Type B pancreatic cell (in vitro differentiated cells): ENCODE measurements around the gene GPC5. TPM values are rescaled to one million over a fixed set of nuclear protein-coding genes. Genes with fewer than 3 reads are reported as not detected.

Experiments used
- DNase-seq: peaks from one replicate; pipeline ENCODE4 v3.0.0; 2021; ENCODE audit warnings: mixed read lengths; ENCODE audit not compliant: unreplicated experiment; ENCODE audit errors: extremely low spot score
- H3K27ac Mint-ChIP-seq: 2 replicates; pipeline ENCODE4 v1.8.0; 2021; ENCODE audit warnings: mild to moderate bottlenecking, mixed read lengths
- H3K27me3 Mint-ChIP-seq: 2 replicates; pipeline ENCODE4 v1.8.0; 2021; ENCODE audit warnings: mixed read lengths
- H3K36me3 Mint-ChIP-seq: 2 replicates; pipeline ENCODE4 v1.8.0; 2021; ENCODE audit warnings: mixed read lengths
- H3K4me1 Mint-ChIP-seq: one replicate; pipeline ENCODE4 v1.8.0; 2021; ENCODE audit warnings: mixed read lengths; ENCODE audit not compliant: unreplicated experiment
- H3K4me3 Mint-ChIP-seq: 2 replicates; pipeline ENCODE4 v1.8.0; 2021; ENCODE audit warnings: mild to moderate bottlenecking, mixed read lengths
- H3K9me3 Mint-ChIP-seq: 2 replicates; pipeline ENCODE4 v1.8.0; 2021; ENCODE audit warnings: mixed read lengths
- total RNA-seq: library from RNA; stranded (reverse); gene quantifications from 2 replicates; pipeline ENCODE4 v1.2.1, GENCODE V29; 2021; ENCODE audit warnings: low replicate concordance
- TF ChIP-seq, protein P1 (sequence below): fragments of 200-600 bp; sonication (generic); conservative IDR thresholded peaks from 2 replicates; pipeline ENCODE4 v1.5.0; 2021; ENCODE audit warnings: antibody characterized with exemption, mild to moderate bottlenecking

The GPC5 gene
- total RNA-seq, 1 donor from 2014 or later, result 2.8 TPM

DNA sequence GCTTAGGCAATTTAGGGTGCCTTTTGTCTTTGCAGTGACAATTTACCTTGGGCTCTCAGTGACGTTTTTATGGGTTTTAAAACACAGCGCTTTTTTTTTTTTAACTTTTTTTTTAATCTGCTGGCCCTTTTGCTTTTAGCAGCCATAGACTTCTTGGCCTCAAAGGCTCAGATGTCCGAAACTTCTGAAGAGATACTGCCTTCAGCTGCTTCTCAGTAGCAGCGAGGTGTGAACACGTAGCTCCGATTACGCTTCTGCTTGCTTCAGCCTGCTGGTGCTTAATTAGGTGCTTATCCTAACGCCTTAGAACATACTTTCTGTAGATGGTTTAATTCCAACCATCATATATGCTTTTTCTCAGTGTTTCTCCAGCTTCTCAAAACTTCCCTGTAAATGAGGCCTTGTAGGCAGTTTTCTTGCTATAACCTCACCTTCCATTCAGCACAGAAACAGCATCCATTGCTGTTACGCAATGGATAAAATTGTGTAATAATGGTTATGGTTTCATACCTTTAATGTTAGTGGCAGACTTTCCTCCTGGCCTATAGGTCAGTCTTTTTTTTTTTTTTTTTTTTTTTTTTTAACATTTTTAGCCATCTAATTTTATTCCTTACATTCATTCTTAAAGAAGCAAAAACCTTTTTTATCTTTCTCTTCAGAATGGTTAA is 723.9 kb downstream of the GPC5 start:
- H3K9me3 Mint-ChIP-seq, result no peaks in the 10 kb centered on the region
- no peak overlapping the region for H3K27ac Mint-ChIP-seq
- DNase-seq, result no peak
- no peaks in the 10 kb centered on the region for H3K36me3 Mint-ChIP-seq
- no peak overlapping the region for H3K4me3 Mint-ChIP-seq
- no peaks in the 10 kb centered on the region for H3K27me3 Mint-ChIP-seq
- peaks cover 4% of the 10 kb centered on the region for H3K4me1 Mint-ChIP-seq
- TF ChIP-seq, protein P1, sequence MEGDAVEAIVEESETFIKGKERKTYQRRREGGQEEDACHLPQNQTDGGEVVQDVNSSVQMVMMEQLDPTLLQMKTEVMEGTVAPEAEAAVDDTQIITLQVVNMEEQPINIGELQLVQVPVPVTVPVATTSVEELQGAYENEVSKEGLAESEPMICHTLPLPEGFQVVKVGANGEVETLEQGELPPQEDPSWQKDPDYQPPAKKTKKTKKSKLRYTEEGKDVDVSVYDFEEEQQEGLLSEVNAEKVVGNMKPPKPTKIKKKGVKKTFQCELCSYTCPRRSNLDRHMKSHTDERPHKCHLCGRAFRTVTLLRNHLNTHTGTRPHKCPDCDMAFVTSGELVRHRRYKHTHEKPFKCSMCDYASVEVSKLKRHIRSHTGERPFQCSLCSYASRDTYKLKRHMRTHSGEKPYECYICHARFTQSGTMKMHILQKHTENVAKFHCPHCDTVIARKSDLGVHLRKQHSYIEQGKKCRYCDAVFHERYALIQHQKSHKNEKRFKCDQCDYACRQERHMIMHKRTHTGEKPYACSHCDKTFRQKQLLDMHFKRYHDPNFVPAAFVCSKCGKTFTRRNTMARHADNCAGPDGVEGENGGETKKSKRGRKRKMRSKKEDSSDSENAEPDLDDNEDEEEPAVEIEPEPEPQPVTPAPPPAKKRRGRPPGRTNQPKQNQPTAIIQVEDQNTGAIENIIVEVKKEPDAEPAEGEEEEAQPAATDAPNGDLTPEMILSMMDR, result no peak

DNA sequence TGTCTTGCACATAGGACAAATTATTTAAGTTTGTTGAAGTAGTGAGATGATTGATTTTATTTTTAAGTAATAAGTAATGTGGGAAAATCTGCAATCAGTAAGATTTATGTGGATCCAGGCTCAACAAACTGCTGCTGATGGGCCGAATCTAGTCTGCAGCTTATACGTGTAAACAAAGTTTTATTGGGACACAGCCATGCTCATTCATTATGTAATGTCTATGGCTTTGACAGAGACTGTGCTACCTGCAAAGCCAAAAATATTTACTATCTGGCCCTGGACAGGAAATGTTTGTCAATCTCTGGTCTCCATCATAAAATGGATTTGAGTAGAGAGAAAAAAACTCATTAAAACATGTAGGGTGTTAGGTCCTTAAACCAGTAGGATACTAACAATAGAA is 728.0 kb downstream of the GPC5 start:
- TF ChIP-seq, protein P1, result no peak
- H3K9me3 Mint-ChIP-seq, result no peaks in the 10 kb centered on the region
- DNase-seq, result no peak
- no peak overlapping the region for H3K4me3 Mint-ChIP-seq
- H3K4me1 Mint-ChIP-seq, result peaks cover 4% of the 10 kb centered on the region
- H3K27ac Mint-ChIP-seq, result no peak overlapping the region
- H3K27me3 Mint-ChIP-seq, result no peaks in the 10 kb centered on the region
- no peaks in the 10 kb centered on the region for H3K36me3 Mint-ChIP-seq

DNA sequence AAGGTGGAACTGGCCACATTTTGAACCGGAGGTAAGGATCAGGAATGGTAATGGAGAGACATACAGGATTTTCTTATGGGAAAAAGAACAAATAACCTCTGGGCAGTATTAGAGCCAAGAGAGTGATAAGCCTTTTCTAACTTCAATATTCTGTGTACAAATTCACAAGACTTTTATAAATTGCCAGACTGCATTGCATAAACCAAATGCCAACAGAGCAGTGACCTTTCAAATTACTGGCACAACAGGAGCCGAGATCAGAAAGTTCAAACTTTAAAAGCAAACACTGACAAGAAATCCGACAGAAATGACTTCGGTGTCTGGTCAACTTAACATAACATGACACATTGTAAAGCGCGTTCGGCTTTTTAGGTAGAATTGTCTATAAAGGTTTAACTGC is 737.1 kb downstream of the GPC5 start:
- no peak overlapping the region for H3K4me3 Mint-ChIP-seq
- no peaks in the 10 kb centered on the region for H3K9me3 Mint-ChIP-seq

DNA sequence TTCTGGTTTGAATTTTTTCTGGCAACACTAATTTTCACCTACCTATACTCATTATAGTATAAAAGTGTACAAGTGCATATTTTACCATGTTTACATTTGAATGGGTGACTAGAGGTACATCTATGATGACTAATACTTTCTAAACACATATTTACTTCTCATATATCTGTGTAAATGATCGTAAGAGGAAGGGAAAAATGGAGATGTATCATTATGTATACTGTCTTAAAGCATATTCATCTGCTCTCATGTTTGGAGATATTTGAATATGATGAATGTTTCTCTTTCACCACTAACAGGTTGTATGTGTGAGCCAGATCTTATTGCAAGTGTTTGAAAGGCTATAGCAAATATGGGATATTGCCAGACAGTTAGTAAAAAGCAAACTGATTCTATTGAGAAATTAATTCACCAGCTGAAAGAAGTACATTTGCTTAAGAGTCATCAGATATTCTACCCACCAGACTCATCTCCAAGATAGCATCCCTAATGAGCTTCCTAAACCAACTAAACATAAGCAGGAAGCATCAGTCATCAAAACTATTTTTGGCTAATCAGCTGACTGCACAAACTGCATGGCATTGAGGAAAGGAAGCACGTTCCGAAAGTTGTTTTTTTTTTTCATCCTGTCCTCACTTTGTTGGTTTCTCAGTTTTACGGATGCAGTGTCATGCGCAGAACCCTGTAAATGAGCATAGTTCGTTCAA is 738.2 kb downstream of the GPC5 start:
- TF ChIP-seq, protein P1, result no peak
- no peak overlapping the region for H3K27ac Mint-ChIP-seq
- no peaks in the 10 kb centered on the region for H3K9me3 Mint-ChIP-seq
- no peak for DNase-seq
- no peaks in the 10 kb centered on the region for H3K36me3 Mint-ChIP-seq
- no peaks in the 10 kb centered on the region for H3K27me3 Mint-ChIP-seq
- no peak overlapping the region for H3K4me3 Mint-ChIP-seq
- no peaks in the 10 kb centered on the region for H3K4me1 Mint-ChIP-seq

More for the DNA sequence above, 737.1 kb downstream of the GPC5 start:
- H3K27me3 Mint-ChIP-seq, result no peaks in the 10 kb centered on the region
- TF ChIP-seq, protein P1, result no peak
- no peak overlapping the region for H3K27ac Mint-ChIP-seq
- no peak for DNase-seq
- H3K4me1 Mint-ChIP-seq, result no peaks in the 10 kb centered on the region
- H3K36me3 Mint-ChIP-seq, result no peaks in the 10 kb centered on the region

DNA sequence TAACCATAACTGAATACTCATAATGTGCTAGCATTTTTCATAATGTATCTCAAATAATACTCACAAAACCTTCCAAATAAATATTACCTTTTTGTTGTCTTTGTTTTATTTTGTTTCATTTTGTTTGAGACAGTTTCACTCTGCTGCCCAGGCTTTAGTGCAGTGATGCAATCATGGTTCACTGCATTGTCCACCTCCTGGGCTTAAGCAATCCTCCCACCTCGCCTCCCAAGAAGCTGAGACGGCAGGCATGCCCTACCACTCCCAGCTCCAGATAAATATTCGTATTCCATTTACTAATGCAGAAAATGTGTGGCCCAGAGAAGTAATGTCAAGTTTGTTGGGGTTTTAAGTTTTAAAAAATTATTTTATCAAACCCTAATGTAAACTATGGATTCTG is 739.1 kb downstream of the GPC5 start:
- TF ChIP-seq, protein P1, result no peak
- Mint-ChIP-seq H3K4me1 (no peaks in the 10 kb centered on the region), H3K4me3 (no peak overlapping the region), H3K27ac (no peak overlapping the region), H3K9me3 (no peaks in the 10 kb centered on the region), H3K36me3 (no peaks in the 10 kb centered on the region), H3K27me3 (no peaks in the 10 kb centered on the region)
- DNase-seq, result no peak
